HEK293 (cell line): ENCODE data around the gene ITSN2.

Source experiments
- CTCF ChIP-seq: fragments of 450-650 bp; formaldehyde crosslinking; IDR thresholded peaks from 2 replicates; pipeline ENCODE4 v1.5.1; 2016; ENCODE audit warnings: missing biosample characterization, missing genetic modification characterization
- PRDM6 ChIP-seq: fragments of 450-650 bp; formaldehyde crosslinking; IDR thresholded peaks from 2 replicates; pipeline ENCODE4 v1.5.1; 2017; ENCODE audit warnings: missing biosample characterization, missing genetic modification characterization
- SP2 ChIP-seq: fragments of 450-650 bp; formaldehyde crosslinking; IDR thresholded peaks from 2 replicates; pipeline ENCODE4 v1.5.1; 2016; ENCODE audit warnings: missing biosample characterization, missing genetic modification characterization
- ZEB2 ChIP-seq: fragments of 450-650 bp; formaldehyde crosslinking; IDR thresholded peaks from 2 replicates; pipeline ENCODE4 v1.5.1; 2016; ENCODE audit warnings: missing biosample characterization, missing genetic modification characterization
- ZNF501 ChIP-seq: fragments of 450-650 bp; formaldehyde crosslinking; IDR thresholded peaks from 2 replicates; pipeline ENCODE4 v1.5.1; 2016; ENCODE audit warnings: missing biosample characterization, missing genetic modification characterization
- ZNF596 ChIP-seq: fragments of 450-650 bp; IDR thresholded peaks from 2 replicates; pipeline ENCODE4 v1.5.0; 2018; ENCODE audit warnings: missing biosample characterization, mild to moderate bottlenecking, missing genetic modification characterization, moderate library complexity

- TF ChIP-seq PRDM6 (tag by site-specific recombination) (no peak), ZNF501 (tag by site-specific recombination) (no peak), CTCF (tag by site-specific recombination) (no peak), ZNF596 (tag by site-specific recombination) (no peak), ZEB2 (tag by site-specific recombination) (no peak), SP2 (tag by site-specific recombination) (no peak)
These were observed 170.8 kb downstream of the ITSN2 start for GRCh38 chr2:24189551-24189950.
